Type B pancreatic cell (in vitro differentiated cells): ENCODE measurements around the gene TEDDM1. TPM values are rescaled to one million over a fixed set of nuclear protein-coding genes. Genes with fewer than 3 reads are reported as not detected.

ENCODE experiments used
- DNase-seq: peaks from one replicate; pipeline ENCODE4 v3.0.0; 2021; ENCODE audit warnings: mixed read lengths; ENCODE audit not compliant: unreplicated experiment; ENCODE audit errors: extremely low spot score
- H3K27ac Mint-ChIP-seq: 2 replicates; pipeline ENCODE4 v1.8.0; 2021; ENCODE audit warnings: mild to moderate bottlenecking, mixed read lengths
- H3K27me3 Mint-ChIP-seq: 2 replicates; pipeline ENCODE4 v1.8.0; 2021; ENCODE audit warnings: mixed read lengths
- H3K36me3 Mint-ChIP-seq: 2 replicates; pipeline ENCODE4 v1.8.0; 2021; ENCODE audit warnings: mixed read lengths
- H3K4me1 Mint-ChIP-seq: one replicate; pipeline ENCODE4 v1.8.0; 2021; ENCODE audit warnings: mixed read lengths; ENCODE audit not compliant: unreplicated experiment
- H3K4me3 Mint-ChIP-seq: 2 replicates; pipeline ENCODE4 v1.8.0; 2021; ENCODE audit warnings: mild to moderate bottlenecking, mixed read lengths
- H3K9me3 Mint-ChIP-seq: 2 replicates; pipeline ENCODE4 v1.8.0; 2021; ENCODE audit warnings: mixed read lengths
- CTCF ChIP-seq: fragments of 200-600 bp; sonication (generic); conservative IDR thresholded peaks from 2 replicates; pipeline ENCODE4 v1.5.0; 2021; ENCODE audit warnings: antibody characterized with exemption, mild to moderate bottlenecking
- total RNA-seq: library from RNA; stranded (reverse); gene quantifications from 2 replicates; pipeline ENCODE4 v1.2.1, GENCODE V29; 2021; ENCODE audit warnings: low replicate concordance

Gene TEDDM1
- total RNA-seq, 1 donor from 2014 or later: not detected

- DNase-seq: no peak
- no peaks in the 10 kb centered on the region for H3K36me3 Mint-ChIP-seq
- H3K27ac Mint-ChIP-seq: no peak overlapping the region
- H3K9me3 Mint-ChIP-seq: no peaks in the 10 kb centered on the region
- TF ChIP-seq CTCF: no peak
- H3K4me3 Mint-ChIP-seq: no peak overlapping the region
- peaks cover 5% of the 10 kb centered on the region for H3K27me3 Mint-ChIP-seq
- H3K4me1 Mint-ChIP-seq: no peaks in the 10 kb centered on the region
Measured at GRCh38 chr1:182413486-182413885, 13.0 kb upstream of the TEDDM1 start.

GRCh38 chr1:182410620-182411273 lies 10.3 kb upstream of the TEDDM1 start:
- no peaks in the 10 kb centered on the region for H3K9me3 Mint-ChIP-seq
- TF ChIP-seq CTCF: no peak
- no peaks in the 10 kb centered on the region for H3K4me1 Mint-ChIP-seq
- no peak overlapping the region for H3K4me3 Mint-ChIP-seq
- peaks cover 5% of the 10 kb centered on the region for H3K27me3 Mint-ChIP-seq
- no peak overlapping the region for H3K27ac Mint-ChIP-seq
- no peak for DNase-seq
- H3K36me3 Mint-ChIP-seq: no peaks in the 10 kb centered on the region

- TF ChIP-seq CTCF: no peak
- DNase-seq: no peak
- H3K9me3 Mint-ChIP-seq: peaks cover 6% of the 10 kb centered on the region
- H3K27me3 Mint-ChIP-seq: peaks cover 4% of the 10 kb centered on the region
- no peaks in the 10 kb centered on the region for H3K4me1 Mint-ChIP-seq
- no peaks in the 10 kb centered on the region for H3K36me3 Mint-ChIP-seq
- no peak overlapping the region for H3K4me3 Mint-ChIP-seq
- H3K27ac Mint-ChIP-seq: no peak overlapping the region
Measured at GRCh38 chr1:182410138-182410537, 9.7 kb upstream of the TEDDM1 start.

GRCh38 chr1:182408435-182409075 lies 8.1 kb upstream of the TEDDM1 start:
- no peak overlapping the region for H3K4me3 Mint-ChIP-seq
- no peaks in the 10 kb centered on the region for H3K27me3 Mint-ChIP-seq
- H3K27ac Mint-ChIP-seq: no peak overlapping the region
- no peaks in the 10 kb centered on the region for H3K4me1 Mint-ChIP-seq
- H3K36me3 Mint-ChIP-seq: no peaks in the 10 kb centered on the region
- DNase-seq: no peak
- peaks cover 9% of the 10 kb centered on the region for H3K9me3 Mint-ChIP-seq
- TF ChIP-seq CTCF: no peak

- Mint-ChIP-seq H3K4me1 (no peaks in the 10 kb centered on the region), H3K4me3 (no peak overlapping the region), H3K27ac (no peak overlapping the region), H3K9me3 (peaks cover 9% of the 10 kb centered on the region), H3K27me3 (no peaks in the 10 kb centered on the region), H3K36me3 (no peaks in the 10 kb centered on the region)
- TF ChIP-seq CTCF: no peak
- DNase-seq: no peak
Measured at GRCh38 chr1:182407724-182408123, 7.3 kb upstream of the TEDDM1 start.
